Measurements from ENCODE around the gene MACF1. TPM values are rescaled to one million over a fixed set of nuclear protein-coding genes. Genes with fewer than 3 reads are reported as not detected.

MACF1 gene
- total and polyA plus RNA-seq, 2 donors (not counting 1 experiment from before 2014, with no cell fraction given): 64.1 to 159 TPM

- H3K4me1 Mint-ChIP-seq: peaks cover 27% of the 10 kb centered on the region
- CTCF ChIA-PET: interaction anchor here (0.7 to 3.0 kb wide), 21 partner anchors 8 to 313 kb away, joined by 3 to 30 read pairs (median 6); no protein-coding TSS in a partner anchor
- no peak for TF ChIP-seq EZH2 (IDR thresholded peaks at IDR 0.05; ENCODE audit: borderline replicate concordance, insufficient read depth, low read depth, low read length, poor library complexity, severe bottlenecking)
- TF ChIP-seq, protein P1, sequence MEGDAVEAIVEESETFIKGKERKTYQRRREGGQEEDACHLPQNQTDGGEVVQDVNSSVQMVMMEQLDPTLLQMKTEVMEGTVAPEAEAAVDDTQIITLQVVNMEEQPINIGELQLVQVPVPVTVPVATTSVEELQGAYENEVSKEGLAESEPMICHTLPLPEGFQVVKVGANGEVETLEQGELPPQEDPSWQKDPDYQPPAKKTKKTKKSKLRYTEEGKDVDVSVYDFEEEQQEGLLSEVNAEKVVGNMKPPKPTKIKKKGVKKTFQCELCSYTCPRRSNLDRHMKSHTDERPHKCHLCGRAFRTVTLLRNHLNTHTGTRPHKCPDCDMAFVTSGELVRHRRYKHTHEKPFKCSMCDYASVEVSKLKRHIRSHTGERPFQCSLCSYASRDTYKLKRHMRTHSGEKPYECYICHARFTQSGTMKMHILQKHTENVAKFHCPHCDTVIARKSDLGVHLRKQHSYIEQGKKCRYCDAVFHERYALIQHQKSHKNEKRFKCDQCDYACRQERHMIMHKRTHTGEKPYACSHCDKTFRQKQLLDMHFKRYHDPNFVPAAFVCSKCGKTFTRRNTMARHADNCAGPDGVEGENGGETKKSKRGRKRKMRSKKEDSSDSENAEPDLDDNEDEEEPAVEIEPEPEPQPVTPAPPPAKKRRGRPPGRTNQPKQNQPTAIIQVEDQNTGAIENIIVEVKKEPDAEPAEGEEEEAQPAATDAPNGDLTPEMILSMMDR (IDR thresholded peaks at IDR 0.05): no peak
- no peak overlapping the region for H3K4me3 ChIP-seq (ENCODE audit: control extremely low read depth in 1 of 5, extremely low read depth in 1 of 5, insufficient read depth in 1 of 5, low read depth in 2 of 5, low read length in 4 of 5)
- no peak overlapping the region for H3K4me3 Mint-ChIP-seq
- H3K9me3 ChIP-seq (ENCODE audit: control extremely low read depth in 1 of 3, control insufficient read depth in 2 of 3, insufficient read depth in 1 of 3, low read length in 2 of 3): no peaks in the 10 kb centered on the region
- H3K27me3 ChIP-seq (replicated peaks in 1 of 4; ENCODE audit: control extremely low read depth in 1 of 4, control insufficient read depth in 3 of 4, insufficient read depth in 4 of 4, low read length in 3 of 4): no peaks in the 10 kb centered on the region
- no peak overlapping the region for H3K4me2 ChIP-seq (replicated peaks; ENCODE audit: low read depth, low read length, poor library complexity, severe bottlenecking)
- peaks cover 80% of the 10 kb centered on the region for H4K20me1 ChIP-seq (ENCODE audit: control insufficient read depth, insufficient read depth, low read length, poor library complexity, severe bottlenecking)
- H3K27ac ChIP-seq (ENCODE audit: low read length in 2 of 2): no peak overlapping the region
- peaks cover 16 to 19% of the 10 kb centered on the region in 2 donors for H3K4me1 ChIP-seq (ENCODE audit: control insufficient read depth in 2 of 2, insufficient read depth in 2 of 2, low read length in 2 of 2)
- H3K27ac Mint-ChIP-seq: no peak overlapping the region
- no peak overlapping the region for H2AFZ ChIP-seq (ENCODE audit: insufficient read depth, low read depth, low read length, poor library complexity, severe bottlenecking)
- peaks cover 0 to 8% of the 10 kb centered on the region in 2 experiments for H3K36me3 ChIP-seq (replicated peaks in 1 of 2; ENCODE audit: control extremely low read depth in 1 of 2, control insufficient read depth in 1 of 2, extremely low read depth in 1 of 2, insufficient read depth in 2 of 2, low read length in 1 of 2)
- H3K79me2 ChIP-seq (ENCODE audit: control insufficient read depth, insufficient read depth, low read length): peaks cover 49% of the 10 kb centered on the region
- WGBS (ENCODE audit: insufficient coverage): 83% methylated on average over 3 of the region's 3 CpGs
- ATAC-seq (ENCODE audit: low read depth) (no peak), DNase-seq (no peak)
- H3K9me3 Mint-ChIP-seq (ENCODE audit: insufficient read depth): no peaks in the 10 kb centered on the region
- H3K27me3 Mint-ChIP-seq: no peaks in the 10 kb centered on the region
- intact Hi-C loops (cut with micrococcal nuclease): loop anchor here (1.0 to 5.0 kb wide), 2 partner anchors 146 to 310 kb away; no protein-coding TSS in a partner anchor
- no peak overlapping the region for H3K9ac ChIP-seq (ENCODE audit: low read length)
- POLR2A ChIA-PET: no interaction called here
Observed at GRCh38 chr1:39411526-39412478, 207.3 kb downstream of the MACF1 start.

GRCh38 chr1:39412892-39413291, 208.4 kb downstream of the MACF1 start:
- no peak overlapping the region for H3K4me2 ChIP-seq (replicated peaks; ENCODE audit: low read depth, low read length, poor library complexity, severe bottlenecking)
- no peak overlapping the region for H3K4me3 ChIP-seq (ENCODE audit: control extremely low read depth in 1 of 5, extremely low read depth in 1 of 5, insufficient read depth in 1 of 5, low read depth in 2 of 5, low read length in 4 of 5)
- no peak overlapping the region for H3K4me3 Mint-ChIP-seq
- peaks cover 44% of the 10 kb centered on the region for H3K79me2 ChIP-seq (ENCODE audit: control insufficient read depth, insufficient read depth, low read length)
- WGBS (ENCODE audit: insufficient coverage): 100% methylated on average over 2 of the region's 2 CpGs
- peaks cover 10 to 12% of the 10 kb centered on the region in 2 donors for H3K4me1 ChIP-seq (ENCODE audit: control insufficient read depth in 2 of 2, insufficient read depth in 2 of 2, low read length in 2 of 2)
- POLR2A ChIA-PET: no interaction called here
- peaks cover 17% of the 10 kb centered on the region for H3K4me1 Mint-ChIP-seq
- TF ChIP-seq, protein P1 (IDR thresholded peaks at IDR 0.05): no peak
- TF ChIP-seq EZH2 (IDR thresholded peaks at IDR 0.05; ENCODE audit: borderline replicate concordance, insufficient read depth, low read depth, low read length, poor library complexity, severe bottlenecking): no peak
- H3K9me3 ChIP-seq (ENCODE audit: control extremely low read depth in 1 of 3, control insufficient read depth in 2 of 3, insufficient read depth in 1 of 3, low read length in 2 of 3): no peaks in the 10 kb centered on the region
- CTCF ChIA-PET: no interaction called here
- no peaks in the 10 kb centered on the region for H3K27me3 Mint-ChIP-seq
- ATAC-seq (ENCODE audit: low read depth): no peak
- no peaks in the 10 kb centered on the region for H3K27me3 ChIP-seq (replicated peaks in 1 of 4; ENCODE audit: control extremely low read depth in 1 of 4, control insufficient read depth in 3 of 4, insufficient read depth in 4 of 4, low read length in 3 of 4)
- H2AFZ ChIP-seq (ENCODE audit: insufficient read depth, low read depth, low read length, poor library complexity, severe bottlenecking): no peak overlapping the region
- DNase-seq: no peak
- intact Hi-C loops (cut with micrococcal nuclease): loop anchor here (5.0 kb wide), 1 partner anchor 311 kb away; no protein-coding TSS in a partner anchor
- H4K20me1 ChIP-seq (ENCODE audit: control insufficient read depth, insufficient read depth, low read length, poor library complexity, severe bottlenecking): peaks cover 73% of the 10 kb centered on the region
- no peak overlapping the region for H3K27ac Mint-ChIP-seq
- H3K27ac ChIP-seq (ENCODE audit: low read length in 2 of 2): no peak overlapping the region
- no peaks in the 10 kb centered on the region for H3K9me3 Mint-ChIP-seq (ENCODE audit: insufficient read depth)
- H3K9ac ChIP-seq (ENCODE audit: low read length): no peak overlapping the region
- peaks cover 0 to 8% of the 10 kb centered on the region in 2 experiments for H3K36me3 ChIP-seq (replicated peaks in 1 of 2; ENCODE audit: control extremely low read depth in 1 of 2, control insufficient read depth in 1 of 2, extremely low read depth in 1 of 2, insufficient read depth in 2 of 2, low read length in 1 of 2)
